ENCODE data around the gene ZFYVE28.
"Not testable (repeated sequence)": the region's sequence is repeated elsewhere in the genome, so short reads cannot be mapped to it uniquely, and the experiment has no call there.

Gene ZFYVE28

DNA sequence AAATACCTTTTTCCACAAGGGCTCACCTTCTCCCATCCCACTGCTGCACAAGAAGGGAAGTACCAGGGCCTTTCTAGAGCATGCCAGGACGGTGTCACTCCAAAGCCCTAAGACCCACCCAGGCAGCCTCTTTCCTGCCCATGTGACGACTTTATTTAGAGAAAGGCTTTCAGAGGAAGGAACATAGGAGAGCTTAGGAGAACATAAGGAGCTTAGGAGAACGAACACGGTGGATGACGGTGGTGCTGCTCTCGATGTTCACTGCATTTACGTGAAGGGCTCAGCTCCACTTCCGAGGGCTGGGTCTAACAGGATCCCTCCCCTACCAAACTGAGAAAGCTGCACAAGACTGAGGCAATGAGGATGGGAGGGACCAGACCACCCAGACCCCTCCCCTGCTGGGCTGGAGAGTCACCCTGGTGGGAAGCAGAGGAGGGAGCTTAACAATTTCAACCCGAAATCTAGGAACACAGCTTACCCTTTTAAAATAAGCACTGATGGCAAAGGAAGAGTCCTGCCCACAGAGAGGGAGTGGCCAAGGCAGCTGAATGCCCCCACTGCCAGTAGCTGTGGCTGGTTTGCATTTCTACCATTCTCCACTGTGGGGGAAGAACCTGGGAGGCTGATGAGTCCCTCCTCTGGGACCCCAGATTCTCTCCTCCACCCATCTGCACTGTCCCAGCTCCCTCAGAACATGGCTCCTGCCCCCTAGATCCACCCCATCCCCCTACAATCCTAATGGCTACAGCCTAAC is 29.8 kb downstream of the ZFYVE28 start:
- no peak for DNase-seq

DNA sequence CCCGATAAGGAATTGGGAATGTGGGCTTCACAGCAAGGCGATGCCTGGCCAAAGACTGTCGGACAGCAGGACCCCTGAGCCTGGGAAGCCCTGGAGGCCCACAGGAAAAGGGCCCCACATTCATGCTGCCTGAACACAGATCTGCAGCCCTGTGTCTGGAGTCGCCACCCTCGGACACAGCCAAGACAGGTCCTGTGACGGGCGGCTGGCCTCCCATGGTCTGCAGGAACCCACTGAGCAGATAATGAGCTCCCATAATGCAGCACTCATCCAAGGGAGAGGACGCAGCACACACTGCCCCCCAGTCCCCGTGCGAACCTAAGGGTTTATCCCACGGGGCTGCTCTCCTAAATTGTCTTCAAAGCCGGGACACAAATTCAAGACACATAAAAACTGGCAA is 30.6 kb downstream of the ZFYVE28 start:
- DNase-seq: no peak

DNA sequence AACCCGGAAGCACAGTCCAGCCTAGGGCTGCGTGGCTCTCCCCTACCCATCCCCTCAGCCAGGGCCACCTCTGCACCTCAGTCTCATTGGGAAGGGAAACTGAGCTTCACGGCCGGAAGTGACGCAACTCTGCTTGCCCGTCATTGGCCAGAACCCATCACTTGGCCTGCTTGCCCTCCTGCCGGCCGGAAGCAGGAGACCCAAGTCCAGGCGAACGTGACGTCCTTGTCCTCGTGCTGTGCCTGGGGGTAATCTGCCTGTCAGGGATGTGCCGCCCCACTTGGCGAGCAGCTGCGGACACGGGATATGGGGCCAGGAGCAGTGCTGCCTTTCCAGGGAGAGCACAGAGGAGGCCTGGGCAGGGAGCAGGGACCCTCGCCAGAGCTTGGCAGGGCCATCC is 31.2 kb downstream of the ZFYVE28 start:
- DNase-seq: no peak

DNA sequence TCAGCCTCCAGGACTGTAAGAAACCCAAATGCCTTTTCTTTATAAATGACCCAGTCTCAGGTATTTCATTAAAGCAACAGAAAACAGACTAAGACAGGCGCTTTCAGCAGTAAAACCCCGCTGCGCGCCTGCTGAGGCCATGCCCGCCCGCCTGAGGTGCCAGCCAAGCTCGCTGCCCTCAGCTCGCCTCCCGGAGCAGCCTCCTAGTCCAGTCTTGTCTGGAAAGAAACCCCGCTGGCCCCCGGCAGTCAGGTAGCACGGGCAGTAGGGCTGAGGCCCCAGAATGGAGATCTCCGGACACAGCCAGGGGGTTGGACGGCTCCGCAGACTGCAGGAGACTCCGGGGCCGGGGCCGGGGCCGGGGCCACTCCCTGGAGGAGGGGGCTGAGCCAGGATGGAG is 31.7 kb downstream of the ZFYVE28 start:
- no peak for DNase-seq

DNA sequence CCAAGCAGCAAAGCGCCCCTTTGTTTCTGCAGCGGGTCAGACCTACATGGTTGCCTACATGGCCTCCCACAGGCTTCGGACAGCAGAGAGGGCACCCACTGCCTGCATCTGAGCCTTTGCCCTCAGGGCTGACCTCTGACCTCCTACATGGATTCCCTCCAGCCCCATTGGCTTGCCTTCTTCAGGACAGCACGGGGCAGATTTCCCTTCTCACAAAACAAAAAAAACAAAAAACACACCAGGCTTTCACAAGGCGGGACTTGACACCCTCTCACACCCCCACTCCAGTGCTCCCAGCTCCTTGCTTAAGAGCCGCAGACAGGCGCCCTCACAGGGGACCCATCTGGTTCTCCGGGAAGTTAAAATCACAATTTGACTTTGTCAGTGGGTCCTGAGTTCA is 32.9 kb downstream of the ZFYVE28 start:
- no peak for DNase-seq

DNA sequence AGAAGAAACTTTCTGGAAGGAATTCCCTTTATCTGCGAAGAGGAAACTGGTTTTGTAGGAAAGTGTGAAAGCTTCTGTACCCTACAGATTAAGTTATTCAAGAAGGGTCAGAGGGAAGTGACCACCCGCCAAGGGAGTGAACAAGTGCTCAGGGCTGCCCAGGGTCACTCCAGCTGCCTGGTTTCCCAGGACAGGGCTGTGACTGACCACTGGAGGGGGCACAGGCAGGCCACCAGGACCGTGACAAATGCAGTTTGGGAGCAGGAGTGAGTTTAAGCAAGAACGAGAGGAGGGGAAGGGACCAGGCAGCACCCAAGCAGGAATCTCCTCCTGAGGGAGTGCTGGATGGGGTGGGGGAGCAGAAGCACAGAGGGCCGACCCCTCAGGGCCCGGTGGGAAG is 34.2 kb downstream of the ZFYVE28 start:
- no peak for DNase-seq

DNA sequence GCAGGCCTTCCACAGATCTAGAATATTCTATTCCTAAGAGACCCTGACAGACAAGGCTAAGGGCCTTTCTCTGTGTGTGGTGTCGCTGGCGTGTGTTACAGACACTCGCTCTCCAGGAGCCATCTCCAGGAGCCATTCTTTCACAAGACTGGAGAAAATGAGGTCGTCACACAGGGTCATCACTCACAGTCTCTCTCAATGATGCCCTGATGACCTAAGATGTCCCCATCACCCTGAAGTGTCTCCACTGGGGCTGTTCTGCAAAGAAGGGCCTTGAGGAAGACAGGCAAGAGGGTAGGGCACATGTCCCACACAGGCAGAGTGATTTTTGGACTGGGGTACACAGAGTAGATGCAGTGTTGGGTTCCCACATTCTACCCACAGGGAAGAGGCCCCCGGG is 34.7 kb downstream of the ZFYVE28 start:
- DNase-seq: no peak

DNA sequence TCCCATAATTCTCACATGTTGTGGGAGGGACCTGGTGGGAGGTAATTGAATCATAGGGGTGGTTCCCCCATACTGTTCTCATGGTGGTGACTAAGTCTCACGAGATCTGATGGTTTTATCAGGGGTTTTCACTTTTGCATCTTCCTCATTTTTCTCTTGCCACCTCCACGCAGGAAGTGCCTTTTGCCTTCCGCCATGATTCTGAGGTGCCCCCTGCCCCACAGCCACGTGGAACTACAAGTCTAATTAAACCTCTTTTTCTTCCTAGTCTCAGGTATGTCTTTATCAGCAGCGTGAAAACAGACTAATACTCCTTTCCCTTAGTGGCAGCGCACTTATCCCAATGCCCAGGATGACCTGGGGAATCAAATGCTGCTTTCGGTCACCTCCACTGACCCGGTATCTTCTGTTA is 35.2 kb downstream of the ZFYVE28 start:
- not testable (repeated sequence) for DNase-seq

DNA sequence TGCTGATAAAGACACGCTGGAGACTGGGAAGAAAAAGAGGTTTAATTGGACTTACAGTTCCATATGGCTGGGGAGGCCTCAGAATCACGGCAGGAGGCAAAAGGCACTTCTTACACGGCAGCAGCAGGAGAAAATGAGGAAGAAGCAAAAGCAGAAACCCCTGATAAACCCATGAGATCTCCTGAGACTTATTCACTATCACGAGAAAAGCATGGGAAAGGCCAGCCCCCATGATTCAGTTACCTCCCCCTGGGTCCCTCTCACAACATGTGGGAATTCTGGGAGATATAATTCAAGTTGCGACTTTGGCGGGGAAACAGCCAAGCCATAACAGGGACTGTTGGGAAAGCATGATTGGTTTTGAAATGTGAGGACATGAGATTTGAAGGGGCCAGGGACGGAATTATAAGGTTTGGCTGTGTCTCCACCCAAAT is 35.7 kb downstream of the ZFYVE28 start:
- not testable (repeated sequence) for DNase-seq

DNA sequence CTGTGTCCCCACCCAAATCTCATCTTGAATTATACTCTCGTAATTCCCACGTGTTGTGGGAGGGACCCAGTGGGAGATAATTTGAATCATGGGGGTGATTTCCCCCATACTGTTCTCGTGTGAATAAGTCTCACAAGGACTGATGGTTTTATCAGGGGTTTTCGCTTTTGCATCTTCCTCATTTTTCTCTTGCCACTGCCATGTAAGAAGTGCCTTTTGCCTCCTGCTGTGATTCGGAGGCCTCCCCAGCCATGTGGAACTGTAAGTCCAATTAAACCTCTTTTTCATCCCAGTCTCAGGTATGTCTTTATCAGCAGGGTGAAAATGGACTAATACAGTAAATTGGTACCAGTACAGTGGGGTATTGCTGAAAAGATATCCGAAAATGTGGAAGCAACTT is 37.9 kb downstream of the ZFYVE28 start:
- not testable (repeated sequence) for DNase-seq

DNA sequence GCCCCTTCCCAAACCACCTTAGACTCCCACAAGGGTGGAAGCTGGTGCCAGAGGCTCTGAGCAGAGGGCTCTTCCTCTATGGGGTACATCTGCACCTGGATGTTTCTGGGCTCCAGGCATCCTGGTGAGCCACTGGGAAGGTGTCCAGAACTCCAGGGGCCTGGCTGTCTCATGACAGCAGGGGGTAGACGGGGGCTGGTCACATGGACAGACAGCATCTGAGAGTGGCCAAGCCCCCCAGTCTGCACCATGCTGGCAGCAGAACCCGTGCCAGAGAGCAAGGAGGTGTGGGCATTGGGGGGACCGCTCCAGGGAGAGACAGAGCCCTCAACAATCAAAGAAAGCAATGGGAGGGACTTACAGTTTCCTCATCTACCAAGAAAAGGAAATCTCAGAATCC is 39.5 kb downstream of the ZFYVE28 start:
- no peak for DNase-seq

DNA sequence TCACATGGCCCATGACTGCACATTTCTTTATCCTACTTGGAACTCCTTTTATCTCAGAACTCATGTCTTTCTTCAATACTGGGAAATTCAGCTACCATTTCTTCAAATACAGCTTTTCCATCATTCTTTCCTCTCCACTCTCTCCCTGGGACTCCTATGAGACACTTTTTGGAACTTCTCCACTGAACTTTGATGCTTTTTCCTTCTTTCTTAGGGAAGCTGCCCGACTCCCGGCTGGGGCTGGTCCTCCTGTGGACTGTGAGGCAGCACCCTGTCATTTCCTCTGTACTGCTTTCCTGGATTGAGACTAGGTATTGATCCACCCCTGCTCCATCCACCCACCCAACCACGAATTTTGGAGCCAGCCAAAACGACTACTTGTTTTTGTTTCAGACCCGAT is 40.0 kb downstream of the ZFYVE28 start:
- no peak for DNase-seq

DNA sequence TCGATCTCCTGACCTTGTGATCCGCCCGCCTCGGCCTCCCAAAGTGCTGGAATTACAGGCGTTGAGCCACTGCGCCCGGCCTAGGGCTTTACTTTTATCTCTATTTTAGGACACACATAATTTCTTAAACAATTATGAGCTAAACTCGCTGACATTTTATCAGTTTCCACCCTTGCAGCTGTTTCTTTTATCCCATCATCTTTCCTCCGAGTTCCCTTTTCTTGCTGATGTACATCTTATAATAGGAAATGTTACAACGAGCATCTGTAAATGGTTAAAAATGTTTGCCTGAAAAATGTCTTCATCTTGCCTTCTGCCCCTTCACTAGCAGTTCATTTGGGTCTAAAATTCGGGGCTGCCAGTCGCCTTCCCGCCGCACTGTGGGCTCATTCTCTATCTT is 41.2 kb downstream of the ZFYVE28 start:
- no peak for DNase-seq

DNA sequence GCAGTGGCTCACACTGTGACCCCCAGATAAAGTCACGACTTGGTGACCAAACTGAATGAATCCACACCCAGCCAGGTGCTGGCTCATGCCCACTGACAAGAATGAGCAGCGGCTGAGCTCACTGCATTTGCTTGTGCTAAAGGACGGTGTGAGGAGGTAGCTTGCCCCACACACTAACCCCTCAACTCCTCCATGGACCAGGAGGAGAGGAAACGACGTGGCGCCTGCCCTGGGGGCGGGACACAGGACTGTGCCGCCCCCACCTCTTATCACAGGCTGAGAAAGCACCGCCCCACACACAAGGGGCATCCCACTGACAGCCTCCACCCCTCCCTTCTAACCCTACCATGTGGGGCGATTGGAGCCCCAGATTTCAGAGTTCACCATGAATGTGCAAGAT is 43.0 kb downstream of the ZFYVE28 start:
- DNase-seq: no peak

DNA sequence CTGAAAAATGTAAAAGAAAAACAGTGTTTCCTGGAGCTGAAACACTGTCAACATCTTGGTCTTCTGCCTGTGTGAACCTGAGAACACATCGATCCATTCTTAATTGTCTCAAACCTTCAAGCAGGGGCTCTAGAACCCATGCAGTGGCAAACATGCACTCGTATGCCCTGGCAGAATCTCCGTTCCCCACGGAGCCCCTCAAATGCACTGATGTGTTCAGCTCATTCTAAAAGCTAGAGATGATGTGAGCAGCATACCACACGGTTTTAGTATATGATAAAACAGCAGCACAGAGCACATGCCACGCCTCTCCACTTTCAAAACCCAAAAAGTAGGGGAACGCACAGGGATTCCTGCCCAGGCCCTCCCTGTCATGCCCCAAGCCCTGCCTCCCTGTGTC is 44.9 kb downstream of the ZFYVE28 start:
- no peak for DNase-seq

DNA sequence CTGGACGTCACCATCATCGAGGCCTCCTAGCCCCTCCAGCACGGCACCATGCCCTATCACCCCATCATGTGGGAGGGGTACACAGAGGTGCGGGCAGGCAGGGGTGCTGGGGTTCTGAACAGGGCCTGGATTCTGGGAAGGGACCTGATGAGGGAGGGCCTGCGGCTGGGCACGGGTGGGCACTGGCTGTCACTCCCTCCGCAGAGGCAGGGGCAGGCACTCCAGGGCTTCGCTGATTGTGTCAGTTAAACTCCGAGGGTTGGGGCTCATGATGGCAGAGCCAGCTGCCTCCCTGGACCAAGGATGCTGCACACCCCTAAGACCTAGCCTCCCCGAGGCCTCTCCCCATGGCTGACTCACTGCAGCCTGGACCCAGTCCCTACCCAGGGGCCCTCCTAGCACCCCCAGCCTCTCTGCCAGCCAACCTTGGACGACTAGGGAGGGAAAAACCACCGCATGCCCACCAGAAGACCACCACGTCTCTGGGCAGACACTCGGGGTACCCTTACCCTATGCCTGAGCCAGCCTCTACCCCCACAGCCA is 45.9 kb downstream of the ZFYVE28 start:
- no peak for DNase-seq

DNA sequence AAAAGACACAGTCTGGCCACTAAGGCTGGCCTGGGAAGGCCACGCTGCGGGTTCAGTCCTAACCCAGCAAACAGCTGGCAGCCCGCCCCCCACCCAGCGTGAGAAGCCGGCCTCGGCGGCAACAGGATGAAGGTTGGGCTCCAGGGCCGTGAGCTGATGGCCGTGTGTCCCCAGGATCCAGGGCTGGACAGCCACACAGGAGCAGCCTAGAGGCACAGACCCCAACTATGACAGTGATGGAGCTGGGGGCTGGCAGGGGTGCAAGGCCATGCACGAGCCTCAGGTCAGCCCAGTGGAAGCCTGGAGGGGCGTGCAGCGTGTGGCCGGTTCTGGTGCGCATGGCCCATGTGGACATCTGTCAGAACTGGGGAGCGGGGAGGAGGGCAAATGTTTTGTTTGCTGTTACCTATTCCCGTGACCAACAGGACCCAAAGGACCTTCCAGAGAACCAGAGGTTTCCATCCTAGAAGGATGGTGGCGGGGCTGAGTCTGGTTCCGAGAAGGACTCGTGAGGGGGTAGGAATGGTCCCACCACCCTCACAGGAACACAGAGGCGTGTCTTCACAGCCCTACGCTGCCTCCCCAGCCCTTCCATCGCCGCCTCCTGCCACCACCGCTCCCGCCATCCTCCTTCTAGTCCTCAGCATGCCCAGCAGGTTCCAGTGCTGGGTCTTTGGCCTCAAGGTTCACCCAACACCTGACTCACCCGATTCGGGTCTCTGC is 46.5 kb downstream of the ZFYVE28 start:
- DNase-seq: no peak

DNA sequence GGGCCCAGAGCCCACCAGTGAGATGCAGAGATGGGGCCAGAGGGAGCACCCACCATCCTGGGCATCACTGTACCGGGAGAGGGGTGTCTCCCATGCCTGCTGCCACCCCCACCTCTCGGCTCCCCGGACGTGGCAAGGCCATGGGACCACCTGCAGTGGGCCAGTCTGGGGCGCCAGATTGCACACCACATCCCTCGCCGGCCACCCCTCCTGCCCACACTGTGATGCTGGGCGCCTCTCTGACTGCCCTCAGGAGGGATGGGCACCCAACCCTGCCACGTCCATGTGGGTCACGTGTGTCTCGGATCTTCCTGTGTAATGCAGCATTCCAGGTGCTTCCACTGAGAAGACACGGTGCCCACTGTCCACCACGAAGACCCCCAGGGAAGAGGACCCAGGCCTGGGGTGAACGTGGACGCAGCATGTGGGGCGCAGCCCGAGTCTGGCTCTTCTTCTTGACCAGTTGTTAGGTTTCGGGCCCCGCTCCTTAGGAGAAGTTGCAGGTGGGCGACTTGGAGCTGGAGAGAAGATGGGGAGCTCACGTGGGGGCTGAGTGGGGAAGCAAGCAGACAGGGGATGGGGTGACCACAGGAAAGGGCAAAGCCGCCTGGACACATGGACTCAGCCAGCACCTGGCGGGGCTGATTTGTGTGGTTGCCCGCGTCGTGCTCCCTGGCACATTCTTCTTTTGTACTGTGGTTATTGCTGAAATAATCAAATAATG is 47.7 kb downstream of the ZFYVE28 start:
- DNase-seq: no peak

DNA sequence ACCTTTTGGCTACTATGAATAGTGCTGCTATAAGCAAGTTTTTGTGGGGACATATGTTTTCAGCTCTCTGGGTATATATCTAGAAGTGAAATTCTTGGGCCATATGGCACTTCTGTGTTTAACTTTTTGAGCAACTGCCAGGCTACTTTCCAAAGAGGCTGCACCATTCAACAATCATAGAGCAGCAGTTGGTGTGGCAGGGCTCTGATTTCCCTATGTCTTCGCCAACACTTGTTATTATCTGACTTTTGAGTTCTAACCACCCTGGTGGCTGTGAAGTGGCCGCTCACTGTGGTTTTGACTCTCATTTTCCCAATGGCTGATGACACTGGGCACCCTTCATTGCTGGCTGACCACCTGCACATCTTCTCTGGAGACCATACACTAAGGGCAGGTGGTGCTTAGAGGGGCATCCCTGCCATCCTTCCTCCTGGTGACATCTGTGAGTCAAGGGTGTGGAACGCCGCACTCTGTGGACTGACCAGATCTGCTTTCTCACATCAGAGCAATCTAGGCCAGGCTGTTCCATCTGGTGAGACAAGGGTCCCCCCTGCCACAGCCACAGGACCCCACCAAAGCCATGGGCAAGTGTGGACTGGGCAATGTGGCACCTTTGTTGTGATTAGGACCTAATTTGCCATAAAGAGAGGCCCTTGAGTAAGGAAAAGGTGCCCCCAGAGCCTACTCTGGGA is 49.6 kb downstream of the ZFYVE28 start:
- DNase-seq: no peak

DNA sequence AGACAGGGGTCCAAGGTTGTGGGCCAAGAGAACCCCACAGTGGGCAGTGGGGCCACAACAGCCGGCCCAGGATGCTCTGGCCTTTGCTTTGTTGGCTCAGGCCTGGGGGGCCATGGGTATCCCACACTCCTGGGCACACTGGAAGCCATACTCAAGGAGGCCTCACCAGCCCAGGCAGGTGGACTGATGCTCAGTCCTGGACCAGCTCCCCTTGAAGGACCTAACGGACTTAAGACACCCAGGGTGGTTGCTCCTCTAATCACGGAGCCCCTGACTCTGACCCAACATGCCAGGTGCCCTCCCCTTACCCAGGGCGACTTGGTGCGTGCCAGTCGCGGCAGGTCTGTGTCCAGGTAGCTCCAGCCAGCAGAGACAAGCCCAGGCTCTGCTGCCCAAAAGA is 50.8 kb downstream of the ZFYVE28 start:
- no peak for DNase-seq

DNA sequence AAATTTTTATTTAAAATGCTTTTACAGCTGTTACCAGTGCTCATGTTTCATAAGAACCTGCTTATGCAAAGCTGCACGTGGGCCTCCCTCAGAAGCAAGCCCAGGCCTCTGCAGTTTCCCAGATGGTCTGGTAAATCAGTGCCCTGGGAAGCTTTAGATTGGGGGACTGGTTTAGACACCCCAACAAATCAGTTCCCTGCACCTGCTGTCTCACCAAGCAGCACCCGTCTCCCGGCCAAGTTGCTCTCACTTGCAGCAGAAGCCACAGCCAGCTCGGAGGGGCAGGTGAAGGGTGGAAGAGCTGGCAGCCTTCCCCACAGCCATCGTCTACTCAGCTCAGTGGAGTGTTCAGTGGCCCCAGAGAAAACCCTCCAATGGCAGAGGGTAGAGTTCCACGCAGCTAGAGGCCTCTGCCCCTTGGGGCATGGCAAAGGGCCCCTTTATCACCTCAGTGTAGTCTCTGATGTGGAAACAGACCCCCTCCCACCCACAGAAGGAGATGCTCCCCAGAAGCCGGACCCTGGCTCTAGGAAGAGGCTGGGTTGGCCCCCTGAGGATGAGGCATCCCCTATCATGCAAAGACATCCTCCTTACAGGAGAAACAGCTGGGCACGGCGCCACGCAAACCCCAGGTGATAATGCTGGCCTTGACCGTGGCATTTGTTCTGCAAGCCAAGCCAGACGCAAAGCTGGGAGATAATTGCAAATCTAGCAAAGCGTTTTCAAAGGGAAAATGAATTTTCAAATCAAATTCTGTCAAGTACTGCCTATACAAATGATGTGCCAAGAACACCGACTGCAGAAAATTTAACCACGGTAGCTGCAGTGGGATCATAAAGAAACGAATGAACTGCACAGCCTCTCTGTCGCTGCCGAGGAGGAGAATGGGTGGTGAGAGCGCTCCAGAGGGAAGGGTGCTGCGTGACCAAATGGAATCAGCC is 51.9 kb downstream of the ZFYVE28 start:
- no peak for DNase-seq

DNA sequence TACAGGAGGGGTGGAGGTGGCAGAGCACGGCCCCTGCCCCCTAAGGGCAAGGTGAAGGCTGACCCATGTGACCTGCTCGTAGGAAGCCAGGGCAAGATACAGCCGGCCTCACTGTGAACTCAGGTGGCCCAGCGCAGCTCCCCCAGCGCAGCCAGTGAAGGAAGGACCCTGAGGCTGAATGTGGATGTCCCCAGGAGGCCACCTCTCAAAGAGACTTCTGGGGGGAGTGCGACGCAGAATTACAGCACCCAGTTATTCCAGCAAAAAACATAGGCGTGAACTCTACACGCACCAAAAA is 52.6 kb downstream of the ZFYVE28 start:
- DNase-seq: no peak

Data from CD4-positive, alpha-beta T cell treated with Interferon alpha-2 for 1 hour (primary cell).